T-helper 2 cell treated with Interferon-gamma antibody and Interleukin-4, amounts not matched to agents 100 ng/mL and 5 ng/mL, for 36 hours (primary cell): ENCODE results near the gene ANO1. TPM values are rescaled to one million over a fixed set of nuclear protein-coding genes. Genes with fewer than 3 reads are reported as not detected.
"Not testable (repeated sequence)": the region's sequence is repeated elsewhere in the genome, so short reads cannot be mapped to it uniquely, and the experiment has no call there.

Experiments
- intact Hi-C: fragments of 100-400 bp; cut with micrococcal nuclease; formaldehyde crosslinking; loops from one replicate; pipeline ENCODE4 v1.15.1; 2023
- total RNA-seq: library from RNA; stranded (reverse); gene quantifications from 2 replicates; pipeline ENCODE4 v1.2.3, GENCODE V29; 2022

Gene ANO1
- total RNA-seq, 1 donor from 2014 or later = not detected

GRCh38 chr11:70205049-70205725, 127.1 kb downstream of the ANO1 start:
- intact Hi-C loops = loop anchor here (10.0 kb wide), 1 partner anchor 1250 kb away; the partner anchor contains the start of gene NADSYN1

GRCh38 chr11:70205766-70206165, 127.6 kb downstream of the ANO1 start:
- intact Hi-C loops = loop anchor here (10.0 kb wide), 1 partner anchor 1249 kb away; the partner anchor contains the start of gene NADSYN1

- intact Hi-C loops = loop anchor here (10.0 kb wide), 1 partner anchor 1248 kb away; the partner anchor contains the start of gene NADSYN1
Observed at GRCh38 chr11:70206226-70206981, 128.3 kb downstream of the ANO1 start.

- intact Hi-C loops = loop anchor here (10.0 kb wide), 1 partner anchor 1248 kb away; the partner anchor contains the start of gene NADSYN1
Observed at GRCh38 chr11:70206982-70207376, 128.9 kb downstream of the ANO1 start.

GRCh38 chr11:70207531-70208131, 129.5 kb downstream of the ANO1 start:
- intact Hi-C loops = loop anchor here (10.0 kb wide), 1 partner anchor 1247 kb away; the partner anchor contains the start of gene NADSYN1

- intact Hi-C loops = loop anchor here (10.0 kb wide), 1 partner anchor 1245 kb away; the partner anchor contains the start of gene NADSYN1
Observed at GRCh38 chr11:70209391-70209912, 131.3 kb downstream of the ANO1 start.

- intact Hi-C loops = no loop called here
Observed at GRCh38 chr11:70210051-70210501, 132.0 kb downstream of the ANO1 start.

GRCh38 chr11:70210530-70210929, 132.4 kb downstream of the ANO1 start:
- intact Hi-C loops = no loop called here

- intact Hi-C loops = no loop called here
Observed at GRCh38 chr11:70212227-70212811, 134.2 kb downstream of the ANO1 start.

GRCh38 chr11:70217388-70217787, 139.3 kb downstream of the ANO1 start:
- intact Hi-C loops = not testable (repeated sequence)

- intact Hi-C loops = not testable (repeated sequence)
Observed at GRCh38 chr11:70218076-70218475, 140.0 kb downstream of the ANO1 start.

GRCh38 chr11:70220136-70220535, 142.0 kb downstream of the ANO1 start:
- intact Hi-C loops = no loop called here

- intact Hi-C loops = no loop called here
Observed at GRCh38 chr11:70220920-70221319, 142.8 kb downstream of the ANO1 start.

- intact Hi-C loops = no loop called here
Observed at GRCh38 chr11:70225681-70226177, 147.6 kb downstream of the ANO1 start.

GRCh38 chr11:70226183-70226582, 148.1 kb downstream of the ANO1 start:
- intact Hi-C loops = no loop called here

GRCh38 chr11:70226967-70227366, 148.8 kb downstream of the ANO1 start:
- intact Hi-C loops = no loop called here

- intact Hi-C loops = no loop called here
Observed at GRCh38 chr11:70229737-70230136, 151.6 kb downstream of the ANO1 start.

- intact Hi-C loops = no loop called here
Observed at GRCh38 chr11:70230151-70230839, 152.2 kb downstream of the ANO1 start.

- intact Hi-C loops = no loop called here
Observed at GRCh38 chr11:70230840-70231710, 153.0 kb downstream of the ANO1 start.
